Measurements from ENCODE around the gene LRP5.

The LRP5 gene

DNA sequence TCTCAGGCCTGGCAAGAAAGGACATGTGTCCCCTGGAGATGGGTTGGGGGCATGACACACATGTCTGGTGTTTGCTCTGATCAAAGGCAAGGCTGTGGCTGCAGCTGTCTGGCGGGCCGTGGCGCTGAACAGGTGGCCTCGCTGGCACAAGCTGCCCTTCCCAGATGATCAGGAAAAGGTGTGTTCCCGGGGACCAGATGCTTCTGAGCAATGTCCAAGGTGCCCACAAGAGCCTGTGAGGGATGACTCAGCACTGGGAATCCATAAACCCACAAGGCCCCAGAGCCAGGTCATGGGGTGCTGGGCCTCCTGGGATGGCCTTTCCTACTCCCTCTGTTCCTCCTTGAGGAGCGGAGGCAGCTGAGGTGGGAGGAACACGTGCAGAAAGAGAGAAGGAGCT is 9.7 kb upstream of the LRP5 start:
- Histone ChIP-seq H3K4me3 (ENCODE audit: insufficient read depth, low read length, poor library complexity, severe bottlenecking) (no peak overlapping the region), H3K36me3 (ENCODE audit: low read length) (no peaks in the 10 kb centered on the region), H3K9me3 (ENCODE audit: insufficient read depth, low read length) (peaks cover 5% of the 10 kb centered on the region; the same call in 1 of the 2 replicates), H3K4me2 (ENCODE audit: low read depth, low read length, poor library complexity, severe bottlenecking) (no peak overlapping the region), H3F3A (ENCODE audit: insufficient read depth) (no peaks in the 10 kb centered on the region), H3K79me2 (ENCODE audit: insufficient read depth, low read length) (no peaks in the 10 kb centered on the region), H3K27ac (ENCODE audit: low read depth, low read length) (no peak overlapping the region), H2AFZ (ENCODE audit: low read depth, low read length, severe bottlenecking) (no peak overlapping the region), H3K27me3 (ENCODE audit: low read length) (no peaks in the 10 kb centered on the region), H3K9me2 (replicated peaks; ENCODE audit: insufficient read depth, low read length) (no peaks in the 10 kb centered on the region), H3K9ac (ENCODE audit: low read length) (no peak overlapping the region), H4K20me1 (ENCODE audit: low read depth, low read length) (no peaks in the 10 kb centered on the region)
- TF ChIP-seq, protein P1, sequence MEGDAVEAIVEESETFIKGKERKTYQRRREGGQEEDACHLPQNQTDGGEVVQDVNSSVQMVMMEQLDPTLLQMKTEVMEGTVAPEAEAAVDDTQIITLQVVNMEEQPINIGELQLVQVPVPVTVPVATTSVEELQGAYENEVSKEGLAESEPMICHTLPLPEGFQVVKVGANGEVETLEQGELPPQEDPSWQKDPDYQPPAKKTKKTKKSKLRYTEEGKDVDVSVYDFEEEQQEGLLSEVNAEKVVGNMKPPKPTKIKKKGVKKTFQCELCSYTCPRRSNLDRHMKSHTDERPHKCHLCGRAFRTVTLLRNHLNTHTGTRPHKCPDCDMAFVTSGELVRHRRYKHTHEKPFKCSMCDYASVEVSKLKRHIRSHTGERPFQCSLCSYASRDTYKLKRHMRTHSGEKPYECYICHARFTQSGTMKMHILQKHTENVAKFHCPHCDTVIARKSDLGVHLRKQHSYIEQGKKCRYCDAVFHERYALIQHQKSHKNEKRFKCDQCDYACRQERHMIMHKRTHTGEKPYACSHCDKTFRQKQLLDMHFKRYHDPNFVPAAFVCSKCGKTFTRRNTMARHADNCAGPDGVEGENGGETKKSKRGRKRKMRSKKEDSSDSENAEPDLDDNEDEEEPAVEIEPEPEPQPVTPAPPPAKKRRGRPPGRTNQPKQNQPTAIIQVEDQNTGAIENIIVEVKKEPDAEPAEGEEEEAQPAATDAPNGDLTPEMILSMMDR (IDR thresholded peaks at IDR 0.05; ENCODE audit: insufficient read depth, low read length, poor library complexity, severe bottlenecking) = no peak
- TF ChIP-seq EZH2phosphoT487 (conservative IDR thresholded peaks at IDR 0.05; ENCODE audit: low read length) = no peak

DNA sequence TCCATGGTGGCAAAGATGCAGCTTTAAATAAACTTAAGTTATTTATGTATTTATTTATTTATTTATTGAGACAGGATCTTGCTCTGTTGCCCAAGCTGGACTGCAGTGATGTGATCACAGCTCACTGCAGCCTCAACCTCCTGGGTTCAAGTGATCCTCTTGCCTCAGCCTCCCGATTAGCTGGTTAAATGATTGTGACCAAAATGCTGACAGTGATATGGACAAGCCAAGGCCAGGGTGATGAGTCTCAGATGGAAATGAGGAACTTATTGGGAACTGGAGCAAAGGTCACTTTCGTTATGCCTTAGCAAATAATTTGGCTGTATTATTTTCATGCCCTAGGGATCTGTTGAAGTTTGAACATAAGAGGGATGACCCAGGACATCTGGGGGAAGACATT is 9.3 kb upstream of the LRP5 start:
- no peak overlapping the region for H3K9ac ChIP-seq (ENCODE audit: low read length)

GRCh38 chr11:68303982-68304780 is 8.2 kb upstream of the LRP5 start:
- Histone ChIP-seq H3K79me2 (ENCODE audit: insufficient read depth, low read length) (no peaks in the 10 kb centered on the region), H3K27me3 (ENCODE audit: low read length) (no peaks in the 10 kb centered on the region), H3K9ac (ENCODE audit: low read length) (no peak overlapping the region), H3K27ac (ENCODE audit: low read depth, low read length) (no peak overlapping the region), H3K9me3 (ENCODE audit: insufficient read depth, low read length) (peaks cover 5% of the 10 kb centered on the region; the same call in 1 of the 2 replicates), H3K4me3 (ENCODE audit: insufficient read depth, low read length, poor library complexity, severe bottlenecking) (no peak overlapping the region), H2AFZ (ENCODE audit: low read depth, low read length, severe bottlenecking) (no peak overlapping the region), H3K9me2 (replicated peaks; ENCODE audit: insufficient read depth, low read length) (no peaks in the 10 kb centered on the region), H3K4me2 (ENCODE audit: low read depth, low read length, poor library complexity, severe bottlenecking) (no peak overlapping the region), H4K20me1 (ENCODE audit: low read depth, low read length) (no peaks in the 10 kb centered on the region), H3K36me3 (ENCODE audit: low read length) (no peaks in the 10 kb centered on the region), H3F3A (ENCODE audit: insufficient read depth) (no peaks in the 10 kb centered on the region)
- TF ChIP-seq, protein P1 (IDR thresholded peaks at IDR 0.05; ENCODE audit: insufficient read depth, low read length, poor library complexity, severe bottlenecking) = no peak
- no peak for TF ChIP-seq EZH2phosphoT487 (conservative IDR thresholded peaks at IDR 0.05; ENCODE audit: low read length)

More for the DNA sequence above, 9.3 kb upstream of the LRP5 start:
- Histone ChIP-seq H4K20me1 (ENCODE audit: low read depth, low read length) (no peaks in the 10 kb centered on the region), H3K4me3 (ENCODE audit: insufficient read depth, low read length, poor library complexity, severe bottlenecking) (no peak overlapping the region), H3K9me2 (replicated peaks; ENCODE audit: insufficient read depth, low read length) (no peaks in the 10 kb centered on the region), H3F3A (ENCODE audit: insufficient read depth) (no peaks in the 10 kb centered on the region), H3K27ac (ENCODE audit: low read depth, low read length) (no peak overlapping the region), H2AFZ (ENCODE audit: low read depth, low read length, severe bottlenecking) (no peak overlapping the region), H3K79me2 (ENCODE audit: insufficient read depth, low read length) (no peaks in the 10 kb centered on the region), H3K4me2 (ENCODE audit: low read depth, low read length, poor library complexity, severe bottlenecking) (no peak overlapping the region), H3K36me3 (ENCODE audit: low read length) (no peaks in the 10 kb centered on the region), H3K9me3 (ENCODE audit: insufficient read depth, low read length) (peaks cover 5% of the 10 kb centered on the region; the same call in 1 of the 2 replicates), H3K27me3 (ENCODE audit: low read length) (no peaks in the 10 kb centered on the region)
- TF ChIP-seq, protein P1 (IDR thresholded peaks at IDR 0.05; ENCODE audit: insufficient read depth, low read length, poor library complexity, severe bottlenecking) = no peak
- TF ChIP-seq EZH2phosphoT487 (conservative IDR thresholded peaks at IDR 0.05; ENCODE audit: low read length) = no peak
